PFSK-1 (cell line): ENCODE data around the gene KDM2A.

Source experiments
- POLR2AphosphoS5 ChIP-seq: IDR thresholded peaks from 2 replicates; pipeline ENCODE4 v1.6.1; 2012; ENCODE audit warnings: low read depth, mild to moderate bottlenecking, control low read depth, low read length, moderate library complexity
- REST ChIP-seq, 2 experiments: IDR thresholded peaks; 2 replicates each; pipeline versions ENCODE4 v1.6.1 to v1.8.0; 2011 to 2012; ENCODE audit warnings: low read depth in 2 of 2, low read length in 2 of 2, control low read depth in 1 of 2, inconsistent platforms in 1 of 2, mild to moderate bottlenecking in 1 of 2, moderate library complexity in 1 of 2; ENCODE audit not compliant: insufficient read depth in 1 of 2
- SIN3A ChIP-seq: IDR thresholded peaks from 2 replicates; pipeline ENCODE4 v1.6.1; 2012; ENCODE audit warnings: mild to moderate bottlenecking, low read length, moderate library complexity, borderline replicate concordance; ENCODE audit not compliant: insufficient read depth
- TAF1 ChIP-seq: IDR thresholded peaks from 2 replicates; pipeline ENCODE4 v1.6.1; 2012; ENCODE audit warnings: low read length, control low read depth, borderline replicate concordance; ENCODE audit not compliant: insufficient read depth

GRCh38 chr11:67247946-67248550 lies 129.0 kb downstream of the KDM2A start:
- TF ChIP-seq TAF1 (no peak), REST (IDR thresholded peaks at IDR 0.05; ENCODE audit: insufficient read depth in 1 of 2, low read depth in 2 of 2, low read length in 2 of 2) (no peak), POLR2AphosphoS5 (no peak), SIN3A (no peak)
